GM19043 (cell line): Measurements from ENCODE around the gene FCN1.

Experiments used
- ATAC-seq: cut with Tn5 transposase; IDR thresholded peaks from one replicate; pipeline ENCODE4 v1.9.1; 2021; ENCODE audit warnings: low read depth; ENCODE audit not compliant: unreplicated experiment

The FCN1 gene

GRCh38 chr9:134894136-134894860, 23.4 kb downstream of the FCN1 start:
- ATAC-seq: no peak

- ATAC-seq: no peak
Measured at GRCh38 chr9:134892820-134893420, 24.8 kb downstream of the FCN1 start.

DNA sequence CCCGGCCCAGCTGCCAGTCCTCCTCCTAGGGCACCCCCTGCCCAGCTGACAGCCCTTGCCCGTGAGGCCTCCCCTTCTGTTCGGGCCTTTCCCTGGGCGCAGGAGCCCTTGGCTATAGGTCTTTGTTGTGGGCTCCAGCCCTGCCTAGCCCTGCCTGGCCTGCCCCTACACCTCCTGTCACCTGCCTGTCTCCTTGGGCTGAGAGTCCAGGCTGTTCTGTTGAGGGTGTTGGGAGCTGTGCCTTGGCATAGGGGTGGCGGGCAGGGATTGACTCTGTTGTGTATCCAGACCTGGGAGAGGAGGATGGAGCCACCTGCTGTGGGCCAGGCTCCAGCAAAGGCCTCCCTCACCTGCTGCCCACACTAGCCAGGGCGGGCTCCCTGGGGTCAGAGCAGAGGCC, 25.5 kb downstream of the FCN1 start:
- ATAC-seq: no peak

GRCh38 chr9:134891713-134892112, 26.0 kb downstream of the FCN1 start:
- no peak for ATAC-seq

DNA sequence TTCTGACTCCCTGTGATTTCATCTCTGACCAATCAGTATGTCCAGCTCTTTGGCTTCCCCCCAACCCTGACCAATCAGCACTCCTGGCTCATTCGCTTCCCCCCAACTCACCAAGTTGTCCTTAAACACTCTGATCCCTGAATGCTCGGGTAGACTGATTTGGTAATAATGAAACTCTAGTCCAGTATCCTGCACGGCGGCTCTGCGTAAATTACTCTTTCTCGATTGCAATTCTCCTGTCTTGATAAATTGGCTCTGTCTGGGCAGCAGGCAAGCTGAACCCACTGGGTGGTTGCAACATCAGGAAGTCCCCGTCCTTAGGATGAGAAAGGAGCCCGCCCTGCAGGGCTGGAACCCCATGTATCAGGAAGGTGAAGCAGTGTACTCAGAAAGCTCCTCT, 26.7 kb downstream of the FCN1 start:
- ATAC-seq: no peak

DNA sequence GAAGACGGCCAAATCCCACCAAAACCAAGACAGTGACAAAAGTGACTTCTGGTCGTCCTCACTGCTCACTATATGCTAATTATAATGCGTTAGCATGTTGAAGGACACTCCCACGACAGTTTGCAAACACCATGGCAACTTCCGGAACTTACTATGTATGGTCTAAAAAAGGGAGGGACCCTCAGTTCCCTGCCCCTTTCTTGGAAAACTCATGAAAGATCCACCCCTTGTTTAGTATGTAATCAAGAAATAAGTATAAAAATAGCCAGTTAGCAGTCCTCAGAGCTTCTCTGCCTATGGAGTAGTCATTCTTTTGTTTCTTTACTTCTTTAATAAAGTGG, 27.6 kb downstream of the FCN1 start:
- no peak for ATAC-seq

DNA sequence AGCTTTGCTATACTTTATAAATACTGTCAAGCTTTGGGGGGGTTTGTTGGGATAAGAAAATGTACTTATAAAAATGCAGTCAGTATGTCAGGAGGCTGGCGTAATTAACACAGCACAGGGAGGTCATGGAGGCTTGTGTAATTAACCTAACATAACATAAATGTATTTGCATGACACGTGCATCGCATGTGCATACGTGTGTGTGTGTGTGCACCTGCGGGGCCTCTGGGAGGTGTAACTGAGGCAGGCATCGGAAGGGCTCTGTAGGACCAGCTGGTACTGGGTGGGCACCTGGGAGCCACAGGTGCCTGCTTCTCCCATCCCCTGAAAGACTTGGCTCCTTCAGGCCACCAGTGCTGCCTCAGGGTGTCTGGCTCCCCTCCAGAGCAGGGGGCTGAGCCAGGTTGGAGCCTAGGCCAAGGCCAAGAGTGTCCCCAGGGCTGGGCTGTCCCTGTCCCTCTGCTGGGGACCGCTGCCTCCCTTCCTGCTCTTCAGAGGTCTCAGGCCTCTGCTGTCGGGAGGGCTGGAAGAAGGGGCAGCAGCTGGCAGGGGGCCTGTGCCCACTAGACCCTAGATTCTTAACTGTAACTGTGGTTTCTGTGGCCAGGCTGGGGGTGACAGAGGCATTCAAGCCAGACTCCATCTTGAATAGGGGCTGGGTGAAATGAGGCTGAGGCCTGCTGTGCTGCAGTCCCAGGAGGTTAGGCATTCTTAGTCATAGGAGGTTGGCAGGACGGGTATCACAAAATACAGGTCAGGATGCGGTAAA, 28.1 kb downstream of the FCN1 start:
- no peak for ATAC-seq

GRCh38 chr9:134888603-134889190, 29.0 kb downstream of the FCN1 start:
- ATAC-seq: no peak

DNA sequence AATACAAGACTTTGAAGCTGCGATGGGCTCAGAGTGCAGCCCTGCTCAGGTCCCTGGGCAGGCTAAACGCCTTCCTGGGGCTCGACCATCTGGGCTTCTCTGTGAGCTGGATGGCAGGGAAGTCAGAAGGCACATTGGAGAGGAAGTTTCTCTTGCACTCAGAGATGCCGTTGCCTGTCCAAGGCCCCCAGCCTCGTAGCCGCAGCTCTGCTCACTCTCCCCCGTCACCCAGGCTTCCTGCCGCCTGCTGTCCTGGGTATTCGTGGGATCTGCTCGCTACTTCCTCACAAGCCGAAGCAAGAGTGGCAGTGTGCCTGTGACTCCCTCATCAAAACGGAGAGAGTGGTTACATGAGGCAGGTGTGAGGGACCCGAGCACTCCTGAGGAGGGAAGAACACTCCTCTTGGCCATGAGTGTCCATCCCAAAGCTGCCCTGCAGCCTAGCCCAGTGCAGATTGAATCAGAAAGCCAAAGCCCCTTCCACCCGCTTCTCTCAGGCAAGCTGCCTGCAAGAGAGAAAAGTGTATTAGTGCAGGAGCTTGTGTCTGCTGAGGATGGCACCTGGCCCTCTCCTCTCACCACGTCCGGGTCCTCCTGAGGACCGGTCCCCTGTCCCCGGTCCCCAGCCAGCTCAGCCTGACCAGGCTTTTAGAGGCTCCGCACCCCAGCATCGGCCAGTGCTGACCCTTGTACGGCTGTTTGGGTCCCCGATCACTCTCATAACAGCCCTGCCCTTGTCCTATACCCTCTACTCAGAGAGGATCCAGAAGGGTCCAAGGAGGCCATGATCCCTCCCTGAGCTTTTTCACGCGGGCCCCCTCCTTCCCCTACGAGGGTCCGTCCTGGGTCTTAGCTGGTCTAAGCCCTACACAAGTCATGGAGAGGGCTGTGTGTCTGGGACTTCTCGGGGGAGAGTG, 29.8 kb downstream of the FCN1 start:
- no peak for ATAC-seq

- no peak for ATAC-seq
Measured at GRCh38 chr9:134887219-134887618, 30.5 kb downstream of the FCN1 start.

DNA sequence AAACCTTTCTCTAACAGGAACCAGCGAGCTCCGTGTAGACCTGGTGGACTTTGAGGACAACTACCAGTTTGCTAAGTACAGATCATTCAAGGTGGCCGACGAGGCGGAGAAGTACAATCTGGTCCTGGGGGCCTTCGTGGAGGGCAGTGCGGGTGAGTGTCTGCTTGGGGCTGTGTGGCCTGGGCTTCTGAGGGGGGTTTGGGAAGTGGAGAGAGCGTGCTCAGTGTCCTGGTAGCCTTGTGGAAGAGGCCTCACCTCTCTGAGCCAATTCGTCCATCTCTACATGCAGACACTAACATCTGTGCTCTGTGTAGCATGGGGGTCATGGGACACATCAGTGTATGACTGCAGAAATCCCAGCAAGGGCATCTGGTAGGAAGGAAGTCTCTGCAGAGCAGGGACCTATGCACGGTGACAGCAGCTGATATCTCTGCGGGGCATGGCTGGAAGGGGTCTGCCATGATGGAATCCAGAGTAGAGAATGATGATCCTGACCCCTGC, 31.2 kb downstream of the FCN1 start:
- ATAC-seq: no peak

- no peak for ATAC-seq
Measured at GRCh38 chr9:134885679-134886412, 31.9 kb downstream of the FCN1 start.

- ATAC-seq: no peak
Measured at GRCh38 chr9:134885001-134885678, 32.6 kb downstream of the FCN1 start.

GRCh38 chr9:134884492-134884891, 33.2 kb downstream of the FCN1 start:
- no peak for ATAC-seq

DNA sequence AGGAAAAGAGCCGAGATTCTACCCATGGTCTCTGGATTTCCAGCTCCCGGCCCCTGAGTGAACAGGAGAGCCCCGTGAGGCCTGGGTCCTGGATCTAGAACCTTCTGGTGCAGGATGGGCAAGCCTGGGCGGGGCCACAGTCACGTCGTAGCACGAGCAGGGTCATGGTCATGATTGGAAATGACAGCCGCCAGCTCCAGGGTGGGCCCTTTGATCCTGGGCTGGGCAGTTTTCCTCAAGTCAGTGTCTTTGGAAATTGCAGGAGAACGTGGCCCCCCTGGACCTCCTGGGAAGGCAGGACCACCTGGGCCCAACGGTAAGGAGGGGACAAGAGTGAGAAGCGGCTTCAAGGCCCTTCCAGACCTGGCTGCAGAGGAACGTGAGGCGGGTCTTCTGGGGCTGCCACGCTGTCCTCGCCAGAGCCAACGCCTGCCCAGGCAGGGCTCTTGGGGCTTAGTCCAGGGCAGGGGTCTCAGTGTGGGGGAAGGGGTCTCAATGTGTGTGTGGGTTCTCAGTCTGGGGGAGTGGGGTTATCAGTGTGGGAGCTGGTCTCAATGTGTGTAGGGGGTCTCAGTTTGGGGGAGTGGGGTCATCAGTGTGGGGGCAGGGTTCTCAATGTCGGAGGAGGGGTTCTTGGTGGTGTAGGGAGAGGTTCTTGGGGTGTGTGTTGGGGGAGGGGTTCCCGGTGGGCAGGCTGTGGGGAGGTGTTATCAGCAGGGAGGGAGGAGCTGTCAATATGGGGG, 34.5 kb downstream of the FCN1 start:
- ATAC-seq: no peak

- ATAC-seq: no peak
Measured at GRCh38 chr9:134882204-134882785, 35.4 kb downstream of the FCN1 start.

- no peak for ATAC-seq
Measured at GRCh38 chr9:134881313-134881670, 36.4 kb downstream of the FCN1 start.
